NCI-H2029 treated with DMSO at 0.1 percent for 48 hours (cell line): Measurements from ENCODE around the gene AEBP1.

Experiments
- DNase-seq: peaks from one replicate; lab custom pipeline; 2025; lab: John Stamatoyannopoulos, UW

AEBP1 gene

GRCh38 chr7:44103923-44104859, at the start of gene AEBP1:
Gene AEBP1, plus strand, starts transcription at chr7:44104345. Its CDS starts 321 bp downstream, at chr7:44104666.
- no peak for DNase-seq

DNA sequence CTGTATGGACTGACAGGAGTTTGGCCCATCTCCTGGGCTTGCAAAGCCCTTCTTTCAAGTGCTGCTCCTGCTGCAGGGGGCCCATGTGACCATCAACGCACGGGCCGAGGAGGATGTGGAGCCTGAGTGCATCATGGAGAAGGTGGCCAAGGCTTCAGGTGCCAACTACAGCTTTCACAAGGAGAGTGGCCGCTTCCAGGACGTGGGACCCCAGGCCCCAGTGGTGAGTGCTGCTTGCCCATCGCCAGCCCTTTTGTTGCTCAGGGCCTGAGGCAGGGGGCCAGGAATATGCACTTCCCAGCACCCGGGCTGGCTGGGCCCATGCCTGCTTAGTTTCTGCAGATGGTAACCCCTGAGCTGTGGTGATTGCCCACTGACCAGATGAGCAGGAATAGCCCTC, 47.5 kb upstream of the AEBP1 start:
- DNase-seq: no peak

DNA sequence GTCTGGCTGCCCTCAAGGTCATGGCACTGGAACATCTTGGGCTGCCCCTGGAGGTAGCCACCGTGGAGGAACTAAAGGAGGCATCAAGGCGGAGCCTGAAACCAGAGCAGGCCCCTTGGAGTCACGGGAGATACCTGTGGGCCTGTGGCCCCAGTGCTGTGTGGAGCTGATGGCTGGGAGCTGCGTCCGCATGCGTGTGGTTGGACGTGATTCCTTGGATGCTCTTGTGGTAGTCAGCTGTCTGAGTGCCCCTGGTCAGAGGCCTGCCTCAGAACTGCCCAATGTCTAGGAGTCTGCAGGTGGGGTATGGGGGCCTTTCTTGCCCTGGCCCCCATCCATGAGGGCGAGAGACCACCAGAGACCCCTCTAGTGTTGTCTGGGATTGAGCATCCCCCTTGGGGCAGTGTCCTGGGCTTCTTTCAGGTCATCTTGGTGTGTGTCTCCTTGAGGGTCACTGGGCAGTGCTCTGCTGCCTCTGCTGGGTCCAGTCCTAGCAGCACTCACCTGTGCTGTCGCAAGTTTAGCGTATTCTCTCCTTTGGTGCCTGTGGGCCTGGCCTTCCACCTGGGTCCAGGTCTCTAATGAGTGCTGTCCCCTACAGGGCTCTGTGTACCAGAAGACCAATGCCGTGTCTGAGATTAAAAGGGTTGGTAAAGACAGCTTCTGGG, 46.8 kb upstream of the AEBP1 start:
- DNase-seq: no peak

- DNase-seq: no peak
Measured at GRCh38 chr7:44057849-44058758, 46.0 kb upstream of the AEBP1 start.

- DNase-seq: no peak
Measured at GRCh38 chr7:44058759-44059218, 45.4 kb upstream of the AEBP1 start.

DNA sequence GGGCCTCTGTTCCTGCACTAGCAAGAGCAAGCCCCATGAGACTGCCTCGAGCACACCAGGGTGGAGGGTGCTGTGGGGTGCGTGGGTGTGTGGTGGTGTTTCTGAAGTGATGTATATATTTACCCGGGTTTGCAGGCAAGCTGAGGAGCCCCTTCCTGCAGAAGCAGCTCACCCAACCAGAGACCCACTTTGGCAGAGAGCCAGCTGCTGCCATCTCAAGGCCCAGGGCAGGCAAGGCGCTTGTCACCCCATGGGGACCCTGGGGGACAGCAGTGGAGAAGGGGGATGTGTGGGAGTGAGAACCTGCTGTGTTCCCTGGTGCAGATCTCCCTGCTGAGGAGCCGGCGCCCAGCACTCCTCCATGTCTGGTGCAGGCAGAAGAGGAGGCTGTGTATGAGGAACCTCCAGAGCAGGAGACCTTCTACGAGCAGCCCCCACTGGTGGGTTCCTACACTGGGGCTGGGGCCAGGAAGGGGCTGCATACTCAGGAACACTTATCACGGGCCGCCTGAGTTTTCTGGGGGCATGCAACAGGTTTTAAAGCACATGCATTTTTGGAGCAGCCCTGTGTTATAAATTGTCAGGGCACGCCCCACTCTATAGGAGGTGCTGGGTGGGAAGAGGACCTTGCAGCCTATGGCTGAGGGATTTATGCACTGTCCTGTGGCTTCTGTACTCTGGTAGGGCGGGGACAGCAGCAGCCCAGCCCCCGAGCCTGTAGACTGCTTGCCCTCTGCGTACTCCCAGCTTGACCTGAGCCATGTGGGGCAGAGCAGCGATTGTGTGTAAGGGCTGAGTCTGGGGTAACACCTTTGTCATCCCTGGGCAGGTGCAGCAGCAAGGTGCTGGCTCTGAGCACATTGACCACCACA, 44.7 kb upstream of the AEBP1 start:
- DNase-seq: no peak

- DNase-seq: no peak
Measured at GRCh38 chr7:44060091-44060947, 43.8 kb upstream of the AEBP1 start.

- DNase-seq: no peak
Measured at GRCh38 chr7:44060948-44061644, 43.0 kb upstream of the AEBP1 start.

DNA sequence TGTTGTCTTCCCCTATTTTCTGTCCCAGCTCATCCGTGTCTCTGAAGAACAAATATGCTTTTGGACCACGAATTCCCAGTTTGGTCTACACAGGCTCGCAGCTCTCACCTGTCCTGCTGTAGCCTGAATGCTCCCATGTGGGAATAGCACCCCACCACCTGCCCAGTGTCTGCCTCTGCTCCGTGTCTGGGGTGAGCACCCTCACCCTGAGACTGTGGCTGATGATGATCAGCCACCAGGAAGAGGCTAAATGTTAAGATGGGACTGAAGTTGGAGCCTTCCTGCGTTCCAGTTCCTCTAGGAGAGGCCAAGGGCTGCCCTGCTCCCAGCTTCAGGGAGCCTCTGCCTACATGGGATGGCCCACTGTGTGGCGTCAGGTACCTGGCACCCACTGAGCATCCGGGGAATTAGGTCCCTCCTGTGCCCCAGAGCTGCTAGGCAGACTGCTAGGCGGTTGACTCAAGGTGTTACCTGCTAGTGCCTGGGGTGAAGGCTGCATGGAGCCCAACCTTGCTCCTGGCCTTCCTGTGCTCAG, 42.4 kb upstream of the AEBP1 start:
- DNase-seq: no peak

DNA sequence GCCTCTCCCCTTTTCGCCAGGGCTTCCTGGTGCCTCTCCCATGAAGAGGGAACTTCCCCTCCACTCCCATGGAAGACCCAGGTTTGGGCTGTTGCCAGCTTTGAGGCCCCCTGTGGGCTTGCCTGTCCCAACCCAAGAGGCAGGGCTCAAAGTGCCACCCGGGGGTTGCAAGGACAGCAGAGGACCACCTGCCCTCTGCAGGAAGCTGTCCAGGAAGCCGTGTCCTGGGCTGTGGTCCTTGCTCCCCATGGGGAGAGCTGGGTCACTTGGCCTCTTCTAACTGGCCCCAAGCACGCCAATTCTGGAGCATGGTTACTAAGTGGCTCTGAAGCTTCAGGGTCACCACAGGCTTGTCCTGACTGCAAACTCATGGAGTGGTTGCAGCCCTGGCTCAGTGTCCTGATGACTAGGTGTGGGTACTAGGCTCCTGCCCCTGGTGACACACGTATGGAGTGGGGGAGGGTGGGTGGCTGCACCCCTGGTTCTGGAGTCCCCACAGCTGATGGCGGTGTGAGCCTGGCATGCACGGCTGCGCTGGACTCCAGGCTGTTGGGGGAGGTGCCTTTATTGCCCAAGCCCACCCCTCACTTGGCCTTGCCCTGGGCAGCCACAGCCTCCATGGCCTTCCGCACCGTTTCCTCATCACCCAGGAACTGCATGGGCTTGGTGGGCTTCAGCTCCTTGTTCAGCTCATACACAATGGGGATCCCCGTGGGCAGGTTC, 41.8 kb upstream of the AEBP1 start:
- no peak for DNase-seq

GRCh38 chr7:44062903-44063295, 41.2 kb upstream of the AEBP1 start:
- no peak for DNase-seq

GRCh38 chr7:44063547-44063893, 40.6 kb upstream of the AEBP1 start:
- no peak for DNase-seq

DNA sequence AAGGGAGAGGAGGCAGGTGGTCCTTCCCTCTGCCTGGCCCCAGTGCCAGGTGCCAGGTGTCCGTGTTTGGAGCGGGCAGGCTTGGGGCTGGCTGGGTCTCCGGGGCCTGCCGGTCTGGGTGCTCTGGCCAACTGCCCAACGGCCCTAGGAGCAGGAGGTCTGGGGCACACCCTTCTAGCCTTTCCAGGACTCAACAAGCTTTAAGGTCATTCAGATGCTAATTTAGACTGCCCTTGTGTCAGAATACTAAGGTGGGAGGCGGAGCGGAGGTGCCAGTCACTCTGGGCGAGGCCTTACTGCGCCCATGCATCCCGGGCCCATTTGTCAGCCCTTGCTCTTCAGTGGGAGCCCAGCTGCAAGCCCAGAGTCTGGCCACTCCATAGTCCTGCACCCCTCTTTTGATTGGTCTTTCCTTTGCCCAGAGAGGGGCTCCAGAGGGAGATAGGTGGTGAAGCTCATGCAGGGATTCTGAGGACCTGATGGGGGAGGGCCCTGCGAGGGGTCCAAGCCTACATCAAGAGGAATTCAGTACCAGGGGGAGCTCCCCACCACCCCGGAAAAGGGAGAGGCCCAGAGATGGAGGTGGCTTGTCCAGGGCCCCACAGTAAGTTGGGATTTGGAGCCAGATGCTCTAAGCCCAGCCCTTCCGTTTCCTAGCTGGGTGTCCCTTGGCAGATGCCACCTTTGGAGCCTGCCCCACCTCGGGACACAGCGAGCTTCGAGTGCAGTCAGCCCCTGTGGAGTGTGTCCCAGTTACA, 40.1 kb upstream of the AEBP1 start:
- DNase-seq: no peak

DNA sequence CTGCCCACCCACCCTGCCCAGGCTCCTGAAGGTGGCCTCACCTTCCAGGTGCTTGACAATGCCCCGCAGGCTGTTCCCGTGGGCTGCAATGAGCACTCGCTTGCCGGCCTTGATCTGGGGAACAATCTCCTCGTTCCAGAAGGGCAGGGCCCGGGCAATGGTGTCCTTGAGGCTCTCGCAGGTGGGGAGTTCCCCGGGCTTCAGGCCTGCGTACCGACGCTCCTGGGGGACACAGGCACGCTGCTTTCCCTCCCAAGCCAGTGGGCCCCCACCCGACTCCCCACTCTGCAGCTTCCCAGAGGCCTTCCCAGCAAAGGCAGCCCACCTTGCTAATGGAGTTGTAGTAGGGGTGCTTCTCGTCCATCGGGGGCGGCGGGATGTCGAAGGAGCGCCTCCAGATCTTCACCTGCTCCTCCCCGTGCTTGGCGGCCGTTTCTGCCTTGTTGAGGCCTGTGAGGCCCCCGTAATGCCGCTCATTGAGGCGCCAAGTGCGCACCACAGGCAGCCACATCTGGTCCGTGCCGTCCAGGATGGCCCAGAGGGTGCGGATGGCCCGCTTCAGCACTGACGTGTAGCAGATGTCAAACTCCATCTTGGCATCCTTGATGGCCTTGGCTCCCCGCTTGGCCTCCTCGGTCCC, 39.2 kb upstream of the AEBP1 start:
- no peak for DNase-seq

GRCh38 chr7:44065431-44066110, 38.6 kb upstream of the AEBP1 start, which contains the start of gene PGAM2:
Gene PGAM2, minus strand, starts transcription at chr7:44065567. Its CDS starts 38 bp downstream, at chr7:44065529.
- DNase-seq: no peak

- DNase-seq: no peak
Measured at GRCh38 chr7:44066111-44066460, 38.1 kb upstream of the AEBP1 start.
